ENCODE results near the gene VASH2.
"Not testable (repeated sequence)": the region's sequence is repeated elsewhere in the genome, so short reads cannot be mapped to it uniquely, and the experiment has no call there.

Gene VASH2

DNA sequence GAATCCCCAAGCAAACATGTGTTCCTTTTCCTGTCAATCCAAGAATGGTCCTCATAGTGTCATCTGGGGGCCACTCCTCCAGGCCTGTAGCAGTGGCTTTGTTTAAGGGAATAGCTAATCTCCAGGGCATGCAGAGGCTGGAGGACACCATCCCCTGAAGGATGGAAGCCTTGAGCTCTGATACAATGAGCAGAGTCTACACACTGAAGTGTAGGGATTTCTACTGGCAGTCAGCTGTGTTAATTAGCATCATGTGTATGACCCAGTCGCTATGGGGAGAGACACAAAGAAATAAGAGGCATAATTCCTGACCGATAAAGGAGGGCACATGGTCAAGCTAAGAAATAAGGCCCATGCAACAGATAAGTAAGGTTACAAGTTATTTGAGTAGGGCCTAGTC is 36.2 kb downstream of the VASH2 start:
- H3K79me1 ChIP-seq (ENCODE audit: low read depth, low read length) = no peaks in the 10 kb centered on the region
- H3K9me3 ChIP-seq (replicated peaks in 1 of 2; ENCODE audit: control insufficient read depth in 2 of 2, insufficient read depth in 1 of 2, low read depth in 1 of 2, low read length in 2 of 2) = no peaks in the 10 kb centered on the region
- H2AK5ac ChIP-seq (ENCODE audit: low read depth, low read length) = no peak overlapping the region
- no peak overlapping the region for H2AFZ ChIP-seq (ENCODE audit: low read length)
- no peak overlapping the region for H4K8ac ChIP-seq (ENCODE audit: low read depth, low read length)
- no peak overlapping the region for H2BK5ac ChIP-seq (ENCODE audit: low read length)
- H3K4ac ChIP-seq (ENCODE audit: low read length) = no peak overlapping the region
- no peak overlapping the region for H3K27ac ChIP-seq (replicated peaks; ENCODE audit: low read length)
- no peaks in the 10 kb centered on the region for H3K27me3 ChIP-seq (ENCODE audit: control insufficient read depth in 3 of 3, insufficient read depth in 3 of 3, low read depth in 1 of 3, low read length in 3 of 3)
- peaks cover 1 to 33% of the 10 kb centered on the region in 2 donors for H3K36me3 ChIP-seq (replicated peaks in 1 of 2; ENCODE audit: control insufficient read depth in 2 of 2, insufficient read depth in 2 of 2, low read length in 2 of 2)
- no peak overlapping the region for H4K91ac ChIP-seq (ENCODE audit: low read depth, low read length, poor library complexity)
- no peak overlapping the region for H2BK15ac ChIP-seq (ENCODE audit: low read length)
- no peak overlapping the region for H3K23ac ChIP-seq (ENCODE audit: low read depth, low read length, poor library complexity)
- DNase-seq (ENCODE audit: low spot score) = no peak
- H3K4me2 ChIP-seq (ENCODE audit: insufficient read depth, low read length, poor library complexity, severe bottlenecking) = no peak overlapping the region
- no peak overlapping the region for H3K4me3 ChIP-seq (ENCODE audit: low read length in 2 of 2)
- no CpG with 5 or more reads among the region's 2 CpGs for WGBS, 2 donors (ENCODE audit: extremely low coverage in 2 of 2, insufficient read length in 2 of 2, insufficient replicate concordance in 1 of 2)
- H3K9ac ChIP-seq (ENCODE audit: low read depth, low read length, poor library complexity) = no peak overlapping the region
- H3K4me1 ChIP-seq (ENCODE audit: control insufficient read depth in 2 of 2, insufficient read depth in 1 of 2, low read depth in 1 of 2, low read length in 2 of 2) = no peaks in the 10 kb centered on the region
- H3K18ac ChIP-seq (ENCODE audit: low read length) = no peak overlapping the region
- no peak overlapping the region for H2BK12ac ChIP-seq (ENCODE audit: low read length)
- H3K14ac ChIP-seq (ENCODE audit: low read length) = no peak overlapping the region
- H2BK120ac ChIP-seq (ENCODE audit: low read depth, low read length) = no peak overlapping the region

DNA sequence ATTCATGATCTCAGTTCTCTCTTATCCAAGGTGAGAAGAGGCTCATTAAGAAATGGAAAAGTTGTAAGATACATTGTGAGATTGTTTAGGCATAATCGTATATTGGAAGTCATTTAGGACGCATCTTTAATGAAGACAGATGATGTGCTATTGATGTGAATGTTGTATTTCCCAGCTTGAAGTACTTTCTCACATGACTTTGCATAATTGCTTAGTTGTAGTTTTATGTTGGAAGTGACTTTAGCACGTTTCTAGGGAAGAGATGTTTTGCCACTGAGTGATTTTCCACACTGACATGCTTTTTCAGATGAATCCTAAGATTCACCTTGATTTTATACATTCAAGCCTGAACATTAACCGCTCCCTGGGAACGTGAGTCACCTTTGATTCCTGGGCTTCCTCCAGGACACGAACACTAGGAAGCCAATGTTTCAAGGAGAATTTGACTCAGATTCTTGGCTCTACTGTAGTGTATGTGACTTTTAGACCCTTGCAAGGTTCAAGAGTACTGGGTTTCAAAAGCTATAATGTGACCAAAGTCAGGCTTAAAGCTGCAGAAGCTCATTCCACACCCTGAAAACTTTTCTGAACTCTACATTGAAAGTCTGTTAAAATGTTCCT is 37.5 kb downstream of the VASH2 start:
- Histone ChIP-seq H2BK120ac (ENCODE audit: low read depth, low read length) (no peak overlapping the region), H3K23ac (ENCODE audit: low read depth, low read length, poor library complexity) (no peak overlapping the region), H3K4me2 (ENCODE audit: insufficient read depth, low read length, poor library complexity, severe bottlenecking) (no peak overlapping the region), H4K91ac (ENCODE audit: low read depth, low read length, poor library complexity) (no peak overlapping the region), H3K79me1 (ENCODE audit: low read depth, low read length) (no peaks in the 10 kb centered on the region), H2BK12ac (ENCODE audit: low read length) (no peak overlapping the region), H3K9me3 (replicated peaks in 1 of 2; ENCODE audit: control insufficient read depth in 2 of 2, insufficient read depth in 1 of 2, low read depth in 1 of 2, low read length in 2 of 2) (no peaks in the 10 kb centered on the region), H3K36me3 (replicated peaks in 1 of 2; ENCODE audit: control insufficient read depth in 2 of 2, insufficient read depth in 2 of 2, low read length in 2 of 2) (peaks cover 3 to 46% of the 10 kb centered on the region in 2 donors), H3K27me3 (ENCODE audit: control insufficient read depth in 3 of 3, insufficient read depth in 3 of 3, low read depth in 1 of 3, low read length in 3 of 3) (no peaks in the 10 kb centered on the region), H2BK5ac (ENCODE audit: low read length) (no peak overlapping the region), H2AK5ac (ENCODE audit: low read depth, low read length) (no peak overlapping the region), H4K8ac (ENCODE audit: low read depth, low read length) (no peak overlapping the region), H3K4me1 (ENCODE audit: control insufficient read depth in 2 of 2, insufficient read depth in 1 of 2, low read depth in 1 of 2, low read length in 2 of 2) (no peaks in the 10 kb centered on the region), H2BK15ac (ENCODE audit: low read length) (no peak overlapping the region), H2AFZ (ENCODE audit: low read length) (no peak overlapping the region), H3K18ac (ENCODE audit: low read length) (no peak overlapping the region), H3K4me3 (ENCODE audit: low read length in 2 of 2) (no peak overlapping the region), H3K9ac (ENCODE audit: low read depth, low read length, poor library complexity) (no peak overlapping the region), H3K14ac (ENCODE audit: low read length) (no peak overlapping the region), H3K27ac (replicated peaks; ENCODE audit: low read length) (no peak overlapping the region), H3K4ac (ENCODE audit: low read length) (no peak overlapping the region)
- no peak for DNase-seq (ENCODE audit: low spot score)
- WGBS, 2 donors (ENCODE audit: extremely low coverage in 2 of 2, insufficient read length in 2 of 2, insufficient replicate concordance in 1 of 2) = no CpG with 5 or more reads among the region's 6 CpGs

DNA sequence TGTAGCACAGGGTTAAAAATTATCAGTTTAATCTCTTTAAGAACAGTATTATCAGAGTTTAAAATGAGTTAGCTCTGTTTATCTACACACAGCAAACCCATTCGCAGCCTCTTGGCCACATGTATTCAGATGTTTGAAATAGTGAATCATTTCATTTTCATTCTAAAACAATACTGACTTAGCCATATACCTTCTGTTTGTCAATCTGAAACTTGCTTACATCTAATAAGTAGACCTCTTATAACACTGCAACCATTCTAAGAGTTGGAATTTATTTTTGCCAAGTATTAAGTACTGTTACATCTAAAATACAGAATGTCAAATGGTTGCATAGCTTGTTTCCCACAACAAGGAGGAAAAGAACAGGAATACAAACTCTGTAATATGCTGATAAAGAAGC is 39.9 kb downstream of the VASH2 start:
- no peaks in the 10 kb centered on the region for H3K27me3 ChIP-seq (ENCODE audit: control insufficient read depth in 3 of 3, insufficient read depth in 3 of 3, low read depth in 1 of 3, low read length in 3 of 3)
- no peak overlapping the region for H2BK15ac ChIP-seq (ENCODE audit: low read length)
- H3K4me2 ChIP-seq (ENCODE audit: insufficient read depth, low read length, poor library complexity, severe bottlenecking) = no peak overlapping the region
- H3K14ac ChIP-seq (ENCODE audit: low read length) = no peak overlapping the region
- no peak overlapping the region for H4K8ac ChIP-seq (ENCODE audit: low read depth, low read length)
- no peak overlapping the region for H3K4me3 ChIP-seq (ENCODE audit: low read length in 2 of 2)
- DNase-seq (ENCODE audit: low spot score) = no peak
- no peak overlapping the region for H3K27ac ChIP-seq (replicated peaks; ENCODE audit: low read length)
- H2BK120ac ChIP-seq (ENCODE audit: low read depth, low read length) = no peak overlapping the region
- no peak overlapping the region for H2AK5ac ChIP-seq (ENCODE audit: low read depth, low read length)
- H3K4me1 ChIP-seq (ENCODE audit: control insufficient read depth in 2 of 2, insufficient read depth in 1 of 2, low read depth in 1 of 2, low read length in 2 of 2) = no peaks in the 10 kb centered on the region
- no peak overlapping the region for H3K4ac ChIP-seq (ENCODE audit: low read length)
- H2BK12ac ChIP-seq (ENCODE audit: low read length) = no peak overlapping the region
- no peak overlapping the region for H2BK5ac ChIP-seq (ENCODE audit: low read length)
- WGBS, 2 donors (ENCODE audit: extremely low coverage in 2 of 2, insufficient read length in 2 of 2, insufficient replicate concordance in 1 of 2) = no CpG with 5 or more reads among the region's 1 CpG
- no peak overlapping the region for H3K23ac ChIP-seq (ENCODE audit: low read depth, low read length, poor library complexity)
- no peak overlapping the region for H4K91ac ChIP-seq (ENCODE audit: low read depth, low read length, poor library complexity)
- no peaks in the 10 kb centered on the region for H3K79me1 ChIP-seq (ENCODE audit: low read depth, low read length)
- no peak overlapping the region for H2AFZ ChIP-seq (ENCODE audit: low read length)
- H3K9me3 ChIP-seq (replicated peaks in 1 of 2; ENCODE audit: control insufficient read depth in 2 of 2, insufficient read depth in 1 of 2, low read depth in 1 of 2, low read length in 2 of 2) = no peaks in the 10 kb centered on the region
- no peak overlapping the region for H3K9ac ChIP-seq (ENCODE audit: low read depth, low read length, poor library complexity)
- no peak overlapping the region for H3K18ac ChIP-seq (ENCODE audit: low read length)
- peaks cover 5 to 70% of the 10 kb centered on the region in 2 donors for H3K36me3 ChIP-seq (replicated peaks in 1 of 2; ENCODE audit: control insufficient read depth in 2 of 2, insufficient read depth in 2 of 2, low read length in 2 of 2)

DNA sequence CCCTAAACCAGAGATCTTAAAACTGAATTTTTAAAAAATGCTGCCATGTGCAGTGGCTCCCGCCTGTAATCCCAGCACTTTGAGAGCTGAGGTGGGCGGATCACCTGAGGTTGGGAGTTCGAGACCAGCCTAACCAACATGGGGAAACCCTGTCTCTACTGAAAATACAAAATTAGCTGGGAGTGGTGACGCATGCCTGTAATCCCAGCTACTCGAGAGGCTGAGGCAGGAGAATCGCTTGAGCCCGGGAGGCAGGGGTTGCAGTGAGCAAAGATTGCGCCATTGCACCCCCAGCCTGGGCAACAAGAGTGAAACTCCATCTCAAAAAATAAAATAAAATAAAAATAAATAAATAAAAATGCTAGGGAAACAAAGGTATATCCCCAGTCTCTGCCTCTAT is 43.6 kb downstream of the VASH2 start:
- H2BK12ac ChIP-seq (ENCODE audit: low read length) = not testable (repeated sequence)

More for the DNA sequence above, 43.6 kb downstream of the VASH2 start:
- H3K4me3 ChIP-seq (ENCODE audit: low read length in 2 of 2); H3K23ac ChIP-seq (ENCODE audit: low read depth, low read length, poor library complexity); H2BK120ac ChIP-seq (ENCODE audit: low read depth, low read length); H3K14ac ChIP-seq (ENCODE audit: low read length); H3K4ac ChIP-seq (ENCODE audit: low read length); H3K9ac ChIP-seq (ENCODE audit: low read depth, low read length, poor library complexity); H3K4me2 ChIP-seq (ENCODE audit: insufficient read depth, low read length, poor library complexity, severe bottlenecking); H3K4me1 ChIP-seq (ENCODE audit: control insufficient read depth in 2 of 2, insufficient read depth in 1 of 2, low read depth in 1 of 2, low read length in 2 of 2); H2BK15ac ChIP-seq (ENCODE audit: low read length); H2AK5ac ChIP-seq (ENCODE audit: low read depth, low read length); H3K18ac ChIP-seq (ENCODE audit: low read length); H3K27me3 ChIP-seq (ENCODE audit: control insufficient read depth in 3 of 3, insufficient read depth in 3 of 3, low read depth in 1 of 3, low read length in 3 of 3); H3K79me1 ChIP-seq (ENCODE audit: low read depth, low read length); H4K8ac ChIP-seq (ENCODE audit: low read depth, low read length); H4K91ac ChIP-seq (ENCODE audit: low read depth, low read length, poor library complexity); H3K27ac ChIP-seq (replicated peaks; ENCODE audit: low read length); H3K9me3 ChIP-seq (replicated peaks in 1 of 2; ENCODE audit: control insufficient read depth in 2 of 2, insufficient read depth in 1 of 2, low read depth in 1 of 2, low read length in 2 of 2); H2AFZ ChIP-seq (ENCODE audit: low read length); H2BK5ac ChIP-seq (ENCODE audit: low read length); DNase-seq (ENCODE audit: low spot score): not testable (repeated sequence)
- H3K36me3 ChIP-seq (replicated peaks in 1 of 2; ENCODE audit: control insufficient read depth in 2 of 2, insufficient read depth in 2 of 2, low read length in 2 of 2) = peaks cover 10 to 90% of the 10 kb centered on the region in 2 donors
- no CpG with 5 or more reads among the region's 8 CpGs for WGBS, 2 donors (ENCODE audit: extremely low coverage in 2 of 2, insufficient read length in 2 of 2, insufficient replicate concordance in 1 of 2)

Measured in neuronal stem cell (in vitro differentiated cells).